ENCODE data around the gene KRT6B.

DNA sequence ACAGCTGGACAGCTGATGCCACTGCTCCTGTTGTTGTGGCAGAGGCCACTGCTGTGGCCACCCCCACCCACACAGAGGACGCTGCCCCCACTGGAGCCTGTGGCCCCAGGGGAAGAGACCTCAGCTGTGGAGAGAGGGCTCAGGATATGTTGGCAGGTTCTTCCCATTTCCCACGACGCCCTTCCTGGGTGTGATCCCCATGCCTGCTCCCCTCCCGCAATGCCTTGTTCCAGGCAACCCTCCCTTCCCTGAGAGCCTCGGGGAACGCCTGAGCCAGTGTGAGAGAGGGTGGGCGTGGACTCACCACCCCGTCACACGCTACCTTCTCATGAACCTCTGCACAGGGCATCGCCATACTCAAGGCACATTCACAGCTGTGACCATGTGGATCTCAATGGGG, 40.1 kb downstream of the KRT6B start:
- TF ChIP-seq EP300 (IDR thresholded peaks at IDR 0.05) (no peak), CTCF (IDR thresholded peaks at IDR 0.05) (no peak), POLR2A (IDR thresholded peaks at IDR 0.05) (no peak)

Data from ovary (tissue), 3 donors.